Endodermal cell (in vitro differentiated cells): Measurements from ENCODE around the gene MRPL32. TPM values are rescaled to one million over a fixed set of nuclear protein-coding genes. Genes with fewer than 3 reads are reported as not detected.

ENCODE experiments used
- DNase-seq: peaks from one replicate; pipeline ENCODE4 v3.0.0-alpha.2; 2017
- H3K27ac ChIP-seq: 2 replicates; pipeline ENCODE4 v1.5.1; 2013; ENCODE audit warnings: mild to moderate bottlenecking, low read depth, low read length, moderate library complexity
- H3K27me3 ChIP-seq: 2 replicates; pipeline ENCODE4 v1.6.1; 2013; ENCODE audit warnings: mild to moderate bottlenecking, low read length, moderate library complexity; ENCODE audit not compliant: insufficient read depth, control insufficient read depth, poor library complexity, severe bottlenecking
- H3K36me3 ChIP-seq: 2 replicates; pipeline ENCODE4 v1.7.0; 2013; ENCODE audit warnings: mild to moderate bottlenecking, low read length, moderate library complexity; ENCODE audit not compliant: control insufficient read depth, insufficient read depth
- H3K4me1 ChIP-seq: one replicate; pipeline ENCODE4 v1.7.0; 2013; ENCODE audit warnings: low read length; ENCODE audit not compliant: control insufficient read depth, insufficient read depth
- H3K4me3 ChIP-seq: 2 replicates; pipeline ENCODE4 v1.5.1; 2013; ENCODE audit warnings: mild to moderate bottlenecking, low read length, moderate library complexity
- H3K9ac ChIP-seq: 2 replicates; pipeline ENCODE4 v1.6.1; 2013; ENCODE audit warnings: mild to moderate bottlenecking, low read length, moderate library complexity; ENCODE audit not compliant: poor library complexity, severe bottlenecking; ENCODE audit errors: extremely low read depth
- H3K9me3 ChIP-seq: 2 replicates; pipeline ENCODE4 v1.6.1; 2013; ENCODE audit warnings: mild to moderate bottlenecking, low read length, moderate library complexity; ENCODE audit not compliant: control insufficient read depth
- H3K27ac Mint-ChIP-seq: 2 replicates; pipeline ENCODE4 v1.8.0; 2020; ENCODE audit warnings: mixed read lengths
- H3K27me3 Mint-ChIP-seq: 2 replicates; pipeline ENCODE4 v1.8.0; 2021; ENCODE audit warnings: mild to moderate bottlenecking, mixed read lengths; ENCODE audit not compliant: insufficient read depth
- H3K36me3 Mint-ChIP-seq: 2 replicates; pipeline ENCODE4 v1.8.0; 2020; ENCODE audit warnings: low read depth, mixed read lengths
- H3K4me1 Mint-ChIP-seq: 2 replicates; pipeline ENCODE4 v1.8.0; 2020; ENCODE audit warnings: mixed read lengths
- H3K4me3 Mint-ChIP-seq: 2 replicates; pipeline ENCODE4 v1.8.0; 2020; ENCODE audit warnings: mild to moderate bottlenecking, moderate library complexity, mixed read lengths
- H3K9me3 Mint-ChIP-seq: 2 replicates; pipeline ENCODE4 v1.8.0; 2020; ENCODE audit warnings: mild to moderate bottlenecking, mixed read lengths
- CTCF ChIP-seq: fragments of 200-600 bp; sonication (generic); conservative IDR thresholded peaks from 2 replicates; pipeline ENCODE4 v1.5.0; 2021; ENCODE audit warnings: antibody characterized with exemption, mild to moderate bottlenecking
- WGBS, 2 experiments: methylation state at CpG; one replicate each; pipeline versions ENCODE4 v1.1.5 to v1.1.7; 2013; ENCODE audit warnings: missing lambda C conversion rate in 2 of 2, mixed read lengths in 1 of 2; ENCODE audit not compliant: insufficient coverage in 1 of 2, insufficient read length in 1 of 2; 5-methylcytosine and 5-hydroxymethylcytosine counted together
- total RNA-seq, 2 donors: library from RNA; stranded (reverse); fragmentation: NEBNext Ultra II Directional in 1 of 2; extraction: Animal tissue kit (Norgen Biotek cat#: 25700) in 1 of 2; gene quantifications; 2 replicates in 1 of 2; 3 replicates in 1 of 2; pipeline ENCODE4 v1.2.1, GENCODE V29; 2021

MRPL32 gene
- total RNA-seq, 2 donors from 2014 or later, result 88.6 to 97.0 TPM

DNA sequence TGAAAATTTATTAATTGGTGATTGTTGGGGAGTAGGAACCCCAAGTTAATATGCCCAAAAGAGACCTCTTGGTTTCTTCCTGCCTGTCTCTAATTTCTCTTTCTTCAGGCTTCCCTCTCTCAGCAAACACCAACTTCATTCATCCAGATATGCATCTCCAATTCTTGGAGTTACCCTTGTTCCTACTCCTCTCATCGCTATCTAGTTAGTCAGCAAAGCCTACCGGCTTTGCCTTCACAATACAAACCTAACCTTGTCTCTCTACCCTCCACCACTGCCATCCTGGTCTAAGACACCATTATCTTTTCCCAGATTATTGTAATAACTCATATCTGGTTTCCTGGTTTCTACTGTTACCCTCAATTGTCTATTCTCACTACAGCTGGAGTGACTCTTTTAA lies 47.9 kb downstream of the MRPL32 start:
- no peaks in the 10 kb centered on the region for H3K4me1 ChIP-seq
- H3K27ac Mint-ChIP-seq, result no peak overlapping the region
- H3K4me3 Mint-ChIP-seq, result no peak overlapping the region
- no peaks in the 10 kb centered on the region for H3K4me1 Mint-ChIP-seq
- H3K4me3 ChIP-seq, result no peak overlapping the region
- H3K27ac ChIP-seq, result no peak overlapping the region
- H3K9me3 Mint-ChIP-seq, result peaks cover 11% of the 10 kb centered on the region
- H3K9ac ChIP-seq, result no peak overlapping the region
- peaks cover 1% of the 10 kb centered on the region for H3K36me3 Mint-ChIP-seq
- H3K27me3 ChIP-seq, result no peaks in the 10 kb centered on the region
- H3K27me3 Mint-ChIP-seq, result no peaks in the 10 kb centered on the region
- no peak for DNase-seq
- 95 to 96% methylated on average over 2 of the region's 2 CpGs for WGBS, 2 experiments
- peaks cover 28% of the 10 kb centered on the region for H3K9me3 ChIP-seq
- no peak for TF ChIP-seq CTCF
- no peaks in the 10 kb centered on the region for H3K36me3 ChIP-seq

DNA sequence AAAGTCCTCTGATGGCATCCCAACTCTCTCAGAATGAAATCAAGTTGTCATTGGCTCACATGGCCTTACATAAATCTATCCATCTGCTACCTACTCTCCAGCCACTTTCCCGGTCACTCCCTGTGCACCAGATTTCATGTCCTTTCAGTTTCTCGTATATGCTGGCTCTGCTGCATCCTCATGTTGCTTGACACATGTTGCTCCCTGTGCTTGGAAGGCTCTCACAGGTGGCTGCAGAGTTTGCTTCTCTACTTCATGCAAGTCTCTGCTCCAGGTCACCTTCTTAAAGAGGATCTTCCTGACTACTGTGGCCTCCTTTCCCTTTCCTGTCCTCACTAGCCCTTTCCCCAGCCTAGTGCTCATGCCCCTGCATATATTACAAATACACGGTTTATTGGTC lies 48.3 kb downstream of the MRPL32 start:
- Mint-ChIP-seq H3K27ac (no peak overlapping the region), H3K27me3 (no peaks in the 10 kb centered on the region), H3K36me3 (no peaks in the 10 kb centered on the region), H3K4me1 (no peaks in the 10 kb centered on the region), H3K4me3 (no peak overlapping the region), H3K9me3 (peaks cover 13% of the 10 kb centered on the region)
- DNase-seq, result no peak
- peaks cover 31% of the 10 kb centered on the region for H3K9me3 ChIP-seq
- 91 to 100% methylated on average over 1 to 3 of the region's 3 CpGs for WGBS, 2 experiments
- H3K36me3 ChIP-seq, result no peaks in the 10 kb centered on the region
- H3K9ac ChIP-seq, result no peak overlapping the region
- no peak for TF ChIP-seq CTCF
- H3K27ac ChIP-seq, result no peak overlapping the region
- no peak overlapping the region for H3K4me3 ChIP-seq
- H3K27me3 ChIP-seq, result no peaks in the 10 kb centered on the region
- no peaks in the 10 kb centered on the region for H3K4me1 ChIP-seq

GRCh38 chr7:42981601-42982000 lies 49.4 kb downstream of the MRPL32 start:
- Mint-ChIP-seq H3K27me3 (no peaks in the 10 kb centered on the region), H3K4me3 (no peak overlapping the region), H3K36me3 (peaks cover 1% of the 10 kb centered on the region), H3K27ac (no peak overlapping the region), H3K4me1 (no peaks in the 10 kb centered on the region), H3K9me3 (peaks cover 17% of the 10 kb centered on the region)
- Histone ChIP-seq H3K27ac (no peak overlapping the region), H3K27me3 (no peaks in the 10 kb centered on the region), H3K9me3 (peaks cover 39% of the 10 kb centered on the region), H3K9ac (no peak overlapping the region), H3K4me1 (no peaks in the 10 kb centered on the region), H3K36me3 (no peaks in the 10 kb centered on the region), H3K4me3 (no peak overlapping the region)
- no peak for DNase-seq
- TF ChIP-seq CTCF, result no peak
- 80 to 100% methylated on average over 1 of the region's 1 CpG for WGBS, 2 experiments
